Renal cortex interstitium (tissue), 3 donors: ENCODE measurements around the gene CD177. TPM values are rescaled to one million over a fixed set of nuclear protein-coding genes. Genes with fewer than 3 reads are reported as not detected.

Experiments used
- polyA plus RNA-seq, 3 donors: library from polyadenylated mRNA; unstranded; fragments of 120-200 nt; gene quantifications; one replicate each; pipeline ENCODE4 v1.2.1, GENCODE V29; 2013; ENCODE audit not compliant: insufficient read length in 3 of 3

The CD177 gene
- polyA plus RNA-seq, 3 donors, result 0.15 to 0.50 (median 0.20) TPM

Other genes starting within 250 kb of the CD177 start
- under 1 TPM in 1 of 3 donors, not detected in 2; 0.18 TPM for gene PSG5, start 167.2 kb upstream of the CD177 start, polyA plus RNA-seq
- gene PSG4, start 148.0 kb upstream of the CD177 start, polyA plus RNA-seq, result under 1 TPM in 1 of 3 donors, not detected in 2; 0.14 TPM
- under 1 TPM in 2 of 3 donors, not detected in 1; 0.06 to 0.26 TPM for gene PSG9, start 84.2 kb upstream of the CD177 start, polyA plus RNA-seq
- gene TEX101, start 61.2 kb downstream of the CD177 start, polyA plus RNA-seq, result not detected
- 10 to 100 TPM in 1 of 3 donors, 1 to 10 TPM in 2; 1.8 to 13.2 (median 3.1) TPM for gene LYPD3, start 111.9 kb downstream of the CD177 start, polyA plus RNA-seq
- 10 to 100 TPM in 1 of 3 donors, 1 to 10 TPM in 2; 4.9 to 14.5 (median 9.3) TPM for gene PHLDB3, start 151.1 kb downstream of the CD177 start, polyA plus RNA-seq
- 10 to 100 TPM; 21.8 to 33.8 (median 28.7) TPM for gene ETHE1, start 173.5 kb downstream of the CD177 start, polyA plus RNA-seq
- 1 to 10 TPM; 2.3 to 3.3 (median 2.4) TPM for gene ZNF575, start 179.5 kb downstream of the CD177 start, polyA plus RNA-seq
- gene XRCC1, start 221.8 kb downstream of the CD177 start, polyA plus RNA-seq, result 10 to 100 TPM; 61.0 to 81.4 (median 73.1) TPM
- 10 to 100 TPM; 16.6 to 19.1 (median 17.7) TPM for gene PINLYP, start 222.1 kb downstream of the CD177 start, polyA plus RNA-seq
- 10 to 100 TPM; 15.8 to 19.8 (median 16.2) TPM for gene IRGQ, start 242.4 kb downstream of the CD177 start, polyA plus RNA-seq
- 10 to 100 TPM; 11.0 to 13.8 (median 13.3) TPM for gene ZNF576, start 242.9 kb downstream of the CD177 start, polyA plus RNA-seq